IPS DF 6.9 (cell line): ENCODE measurements around the gene ELL2.

Experiments used
- DNase-seq: peaks from one replicate; pipeline ENCODE4 v3.0.0-alpha.2; 2013; ENCODE audit warnings: low read depth, low spot score
- H3K27ac ChIP-seq: one replicate; pipeline ENCODE4 v1.5.1; 2013; ENCODE audit warnings: low read length, control low read depth
- H3K27me3 ChIP-seq: 2 replicates; pipeline ENCODE4 v1.6.1; 2013; ENCODE audit warnings: mild to moderate bottlenecking, low read length; ENCODE audit not compliant: control insufficient read depth, insufficient read depth
- H3K36me3 ChIP-seq: 2 replicates; pipeline ENCODE4 v1.6.1; 2013; ENCODE audit warnings: low read length; ENCODE audit not compliant: control insufficient read depth, insufficient read depth
- H3K4me1 ChIP-seq: 2 replicates; pipeline ENCODE4 v1.6.1; 2013; ENCODE audit warnings: low read length; ENCODE audit not compliant: control insufficient read depth, insufficient read depth
- H3K4me3 ChIP-seq: 2 replicates; pipeline ENCODE4 v1.5.1; 2013; ENCODE audit warnings: mild to moderate bottlenecking, low read length
- H3K9me3 ChIP-seq: 2 replicates; pipeline ENCODE4 v1.6.1; 2013; ENCODE audit warnings: low read length, inconsistent platforms; ENCODE audit not compliant: control insufficient read depth, insufficient read depth
- WGBS: extraction: QIAGEN DNeasy Blood & Tissue Kit; methylation state at CpG from one replicate; pipeline ENCODE4 v1.1.7; 2013; ENCODE audit warnings: mixed read lengths, missing lambda C conversion rate; ENCODE audit not compliant: insufficient read length, insufficient coverage; 5-methylcytosine and 5-hydroxymethylcytosine counted together

ELL2 gene

DNA sequence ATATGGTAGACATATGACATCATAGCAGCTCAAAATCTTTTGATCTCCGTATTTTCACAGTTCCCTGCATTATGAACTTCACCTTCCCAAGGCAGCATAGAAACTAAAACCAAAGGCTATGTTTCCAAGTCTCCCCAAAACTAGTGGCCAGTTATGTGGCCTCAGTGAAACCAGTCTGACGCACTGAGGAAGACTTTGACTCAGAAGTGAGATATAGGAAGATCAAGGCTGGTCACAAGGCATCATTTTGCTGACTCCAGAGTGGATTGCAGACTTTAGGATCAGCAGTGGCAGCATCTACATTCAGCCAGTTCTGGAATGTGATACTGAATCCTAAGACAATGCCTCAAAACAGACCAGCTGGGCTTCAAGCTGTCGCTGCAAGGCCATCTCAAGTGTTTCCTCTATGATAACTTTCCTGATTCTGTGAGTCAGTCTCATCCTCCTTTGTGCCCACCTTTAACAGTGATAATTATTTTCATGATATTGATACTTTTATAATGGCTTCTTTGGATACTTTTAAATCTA lies 34.4 kb upstream of the ELL2 start:
- no peaks in the 10 kb centered on the region for H3K9me3 ChIP-seq
- WGBS: no CpG with 5 or more reads among the region's 3 CpGs
- H3K27ac ChIP-seq: no peak overlapping the region
- H3K36me3 ChIP-seq: no peaks in the 10 kb centered on the region
- no peaks in the 10 kb centered on the region for H3K27me3 ChIP-seq
- H3K4me3 ChIP-seq: no peak overlapping the region
- H3K4me1 ChIP-seq: peaks cover 3% of the 10 kb centered on the region; the same call in 1 of the 2 replicates
- DNase-seq: no peak

- Histone ChIP-seq H3K4me1 (peaks cover 3% of the 10 kb centered on the region; the same call in 1 of the 2 replicates), H3K27ac (no peak overlapping the region), H3K9me3 (no peaks in the 10 kb centered on the region), H3K36me3 (no peaks in the 10 kb centered on the region), H3K4me3 (no peak overlapping the region), H3K27me3 (no peaks in the 10 kb centered on the region)
- DNase-seq: no peak
- WGBS: no CpG with 5 or more reads among the region's 1 CpG
Measured at GRCh38 chr5:95993776-95994175, 32.1 kb upstream of the ELL2 start.

DNA sequence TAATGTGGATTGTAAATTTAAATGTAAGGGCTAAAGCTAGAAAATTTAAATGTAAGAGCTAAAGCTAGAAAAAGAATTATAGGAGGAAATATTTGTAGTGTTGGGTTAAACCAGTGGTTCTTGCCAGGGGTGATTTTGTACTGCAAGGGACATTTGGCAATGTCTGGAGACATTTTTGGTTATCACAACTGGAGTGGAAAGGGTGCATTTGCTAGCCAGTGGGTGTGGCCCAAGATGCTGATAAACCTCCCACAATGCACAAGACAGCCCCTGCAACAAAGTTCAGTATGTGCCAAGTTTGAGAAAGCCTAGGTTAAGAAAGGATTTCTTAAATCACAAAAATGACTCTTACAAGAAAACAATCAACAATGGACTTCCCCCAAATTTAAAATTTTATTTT lies 31.6 kb upstream of the ELL2 start:
- H3K36me3 ChIP-seq: no peaks in the 10 kb centered on the region

DNA sequence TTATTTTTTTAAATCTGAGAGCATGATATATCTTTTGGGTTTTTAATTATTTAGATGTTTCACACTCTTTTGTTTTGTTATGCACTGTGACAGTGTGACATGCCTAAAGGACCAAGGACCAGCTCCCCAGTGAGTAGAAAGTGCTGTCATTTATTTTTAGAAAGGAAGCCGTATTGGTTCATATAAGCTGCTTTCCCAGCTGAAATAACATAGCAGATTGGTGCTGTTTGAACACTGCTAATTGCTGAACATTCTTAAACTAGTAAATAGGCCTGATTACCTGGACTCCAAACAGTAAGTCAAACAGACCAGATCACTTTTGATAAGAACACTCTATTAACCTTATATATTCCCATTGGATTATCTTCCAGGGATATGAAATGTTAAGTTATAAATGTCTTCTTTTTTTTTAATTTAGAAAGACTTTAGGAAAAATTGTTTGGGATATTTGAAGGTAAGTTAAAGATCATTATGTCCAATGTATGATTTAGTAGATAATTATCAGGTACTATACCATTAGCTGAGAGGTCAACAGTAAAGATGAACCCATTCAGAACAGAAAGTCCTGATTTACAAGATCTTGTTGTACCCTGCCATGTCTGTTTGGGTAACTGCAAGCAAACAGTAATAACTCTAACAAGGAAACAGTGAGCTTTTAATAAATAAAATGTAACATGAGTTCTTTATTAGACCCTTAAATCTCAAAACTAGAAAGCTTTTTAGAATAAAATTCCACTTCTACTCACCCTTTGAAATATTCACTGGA lies 27.8 kb upstream of the ELL2 start:
- DNase-seq: no peak
- peaks cover 1% of the 10 kb centered on the region; the same call in 1 of the 2 replicates for H3K4me1 ChIP-seq
- no CpG with 5 or more reads among the region's 1 CpG for WGBS
- H3K36me3 ChIP-seq: no peaks in the 10 kb centered on the region
- H3K4me3 ChIP-seq: no peak overlapping the region
- no peak overlapping the region for H3K27ac ChIP-seq
- no peaks in the 10 kb centered on the region for H3K27me3 ChIP-seq
- H3K9me3 ChIP-seq: no peaks in the 10 kb centered on the region

More for the DNA sequence above, 31.6 kb upstream of the ELL2 start:
- no peaks in the 10 kb centered on the region for H3K27me3 ChIP-seq
- no peak overlapping the region for H3K4me3 ChIP-seq
- no peak for DNase-seq
- H3K4me1 ChIP-seq: peaks cover 3% of the 10 kb centered on the region; the same call in 1 of the 2 replicates
- H3K9me3 ChIP-seq: no peaks in the 10 kb centered on the region
- no peak overlapping the region for H3K27ac ChIP-seq

DNA sequence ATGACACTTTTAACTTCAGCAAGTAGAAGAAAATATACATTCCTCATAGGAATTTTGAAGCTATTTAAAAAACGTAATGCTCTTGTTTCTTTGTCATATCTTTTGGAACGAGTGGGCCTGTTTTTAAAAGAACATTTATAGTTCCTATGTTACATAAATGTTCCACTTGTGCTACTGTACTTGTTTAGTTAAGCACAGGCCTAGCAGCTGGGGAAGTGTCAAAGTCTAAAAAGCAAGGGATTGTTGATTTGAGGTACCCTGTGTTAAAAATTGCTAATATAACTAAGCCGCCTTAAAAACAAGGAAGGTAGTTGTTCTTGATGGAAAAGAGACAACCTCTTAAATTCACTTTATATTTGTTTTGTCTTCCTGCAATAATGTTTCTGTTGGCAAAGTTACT lies 27.2 kb upstream of the ELL2 start:
- H3K27ac ChIP-seq: no peak overlapping the region
- H3K4me3 ChIP-seq: no peak overlapping the region
- no peaks in the 10 kb centered on the region for H3K27me3 ChIP-seq
- H3K9me3 ChIP-seq: no peaks in the 10 kb centered on the region
- no peak for DNase-seq
- H3K36me3 ChIP-seq: no peaks in the 10 kb centered on the region
- H3K4me1 ChIP-seq: peaks cover 1% of the 10 kb centered on the region; the same call in 1 of the 2 replicates
- WGBS: no CpG with 5 or more reads among the region's 3 CpGs

DNA sequence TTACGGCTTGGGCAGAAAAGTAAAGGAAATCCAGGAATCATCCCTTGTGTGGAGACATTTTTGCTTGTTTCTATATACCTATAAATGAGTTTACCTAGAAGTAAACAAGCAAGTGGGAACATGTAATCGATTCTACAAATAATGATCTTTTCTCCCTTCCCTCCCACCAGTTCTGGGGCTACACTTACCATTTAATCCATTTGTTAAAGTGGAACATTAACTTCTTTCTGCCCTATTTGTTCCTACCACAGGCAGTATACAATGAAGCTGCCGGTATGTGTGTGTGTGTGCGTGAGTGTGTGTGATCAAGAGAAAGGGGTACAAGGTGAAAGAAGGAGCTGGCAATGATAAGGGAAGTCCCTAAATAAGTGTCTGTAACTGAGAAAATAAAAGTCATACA lies 26.4 kb upstream of the ELL2 start:
- Histone ChIP-seq H3K27me3 (no peaks in the 10 kb centered on the region), H3K4me3 (no peak overlapping the region), H3K9me3 (no peaks in the 10 kb centered on the region), H3K27ac (no peak overlapping the region), H3K4me1 (no peaks in the 10 kb centered on the region), H3K36me3 (no peaks in the 10 kb centered on the region)
- no CpG with 5 or more reads among the region's 4 CpGs for WGBS
- DNase-seq: no peak

GRCh38 chr5:95986937-95987520 lies 25.4 kb upstream of the ELL2 start:
- no peak overlapping the region for H3K4me3 ChIP-seq
- no peak overlapping the region for H3K27ac ChIP-seq
- WGBS: no CpG with 5 or more reads among the region's 5 CpGs
- no peaks in the 10 kb centered on the region for H3K9me3 ChIP-seq
- H3K4me1 ChIP-seq: no peaks in the 10 kb centered on the region
- H3K27me3 ChIP-seq: no peaks in the 10 kb centered on the region
- H3K36me3 ChIP-seq: no peaks in the 10 kb centered on the region
- DNase-seq: no peak

DNA sequence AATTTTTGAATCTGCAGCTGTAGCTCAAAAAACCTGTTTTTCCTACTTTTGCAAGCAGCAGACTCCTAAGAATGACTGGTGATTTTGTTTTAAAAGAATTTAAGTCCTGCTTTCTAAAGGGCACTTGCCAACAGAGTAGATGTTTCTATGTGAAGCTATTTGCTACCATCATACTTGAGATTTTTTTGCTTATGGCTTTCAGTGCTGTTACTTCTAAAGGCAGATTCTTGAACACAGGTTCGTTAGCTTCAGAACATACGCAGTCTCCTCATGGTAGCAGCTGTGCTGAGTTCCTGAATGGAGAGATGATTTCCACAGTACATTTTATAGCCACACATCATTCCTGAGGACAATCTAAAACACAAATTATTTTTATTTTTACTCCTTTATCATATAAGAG lies 24.4 kb upstream of the ELL2 start:
- Histone ChIP-seq H3K4me1 (no peaks in the 10 kb centered on the region), H3K4me3 (no peak overlapping the region), H3K9me3 (no peaks in the 10 kb centered on the region), H3K27ac (no peak overlapping the region), H3K36me3 (no peaks in the 10 kb centered on the region), H3K27me3 (no peaks in the 10 kb centered on the region)
- no CpG with 5 or more reads among the region's 2 CpGs for WGBS
- no peak for DNase-seq

GRCh38 chr5:95985249-95985648 lies 23.6 kb upstream of the ELL2 start:
- Histone ChIP-seq H3K27ac (no peak overlapping the region), H3K36me3 (no peaks in the 10 kb centered on the region), H3K27me3 (no peaks in the 10 kb centered on the region), H3K4me1 (no peaks in the 10 kb centered on the region), H3K4me3 (no peak overlapping the region), H3K9me3 (no peaks in the 10 kb centered on the region)
- no CpG with 5 or more reads among the region's 1 CpG for WGBS
- DNase-seq: no peak

DNA sequence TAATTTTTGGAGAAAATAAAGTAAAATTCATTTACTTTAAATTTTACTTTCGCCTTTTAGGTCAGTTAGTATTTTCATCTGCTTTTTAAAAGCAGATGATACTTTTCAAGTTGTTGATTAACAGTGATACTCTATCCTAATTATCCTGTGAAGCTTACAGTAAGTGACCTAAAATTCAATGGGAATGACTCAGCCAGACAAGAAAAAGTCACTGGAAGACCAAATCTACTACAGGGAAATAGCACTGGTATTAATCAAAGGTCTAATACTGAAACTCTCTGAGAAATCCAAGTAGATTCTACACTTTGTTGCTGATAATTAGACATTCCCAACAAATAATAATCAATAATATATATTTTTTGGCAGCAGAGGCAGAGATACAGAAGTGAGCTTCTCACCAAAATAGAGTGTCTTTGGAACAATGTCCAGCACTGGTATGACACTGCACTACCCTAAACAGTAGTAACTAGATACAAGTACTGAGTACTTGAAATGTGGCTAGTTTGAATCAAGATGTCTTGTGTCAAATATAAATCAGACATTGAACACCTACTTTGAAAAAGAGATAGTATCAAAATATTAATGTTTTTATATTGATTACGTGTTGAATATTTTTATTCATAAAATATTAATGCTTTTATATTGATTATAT lies 22.8 kb upstream of the ELL2 start:
- H3K27ac ChIP-seq: no peak overlapping the region
- no peak for DNase-seq

More for the DNA sequence above, 22.8 kb upstream of the ELL2 start:
- no CpG with 5 or more reads among the region's 2 CpGs for WGBS
- Histone ChIP-seq H3K9me3 (no peaks in the 10 kb centered on the region), H3K4me3 (no peak overlapping the region), H3K4me1 (no peaks in the 10 kb centered on the region), H3K36me3 (no peaks in the 10 kb centered on the region), H3K27me3 (no peaks in the 10 kb centered on the region)
